ENCODE data around the gene SPTAN1. TPM values are rescaled to one million over a fixed set of nuclear protein-coding genes. Genes with fewer than 3 reads are reported as not detected.
"Not testable (repeated sequence)": the region's sequence is repeated elsewhere in the genome, so short reads cannot be mapped to it uniquely, and the experiment has no call there.

Gene SPTAN1
- polyA plus RNA-seq, 1 experiment, result 211 TPM

GRCh38 chr9:128656416-128657343 is 104.3 kb downstream of the SPTAN1 start, which contains the start of gene DYNC2I2:
DYNC2I2 (minus strand) TSS chr9:128656847; CDS start chr9:128656726, 121 bp downstream.
- Histone ChIP-seq H3K27ac (ENCODE audit: low read depth, low read length) (peak within 1 kb of the TSS; percentile 97), H3K9me3 (ENCODE audit: control insufficient read depth, insufficient read depth, low read length) (no peaks in the 10 kb centered on the region), H3K27me3 (ENCODE audit: control insufficient read depth, insufficient read depth, low read length) (no peaks in the 10 kb centered on the region), H3K4me3 (ENCODE audit: low read depth, low read length) (peak within 1 kb of the TSS; percentile 66)
- TF ChIP-seq CTCF (IDR thresholded peaks at IDR 0.05; ENCODE audit: low read depth, low read length), result no peak
- peak; percentile 80 for DNase-seq (ENCODE audit: low read depth, low spot score)
- ChIA-PET CTCF (no interaction called here), POLR2A (interaction anchor here (0.7 kb wide), 1 partner anchor 33 kb away, joined by 4 read pairs; the partner anchor contains the start of gene SET)

GRCh38 chr9:128657344-128657704 is 104.9 kb downstream of the SPTAN1 start:
- H3K4me3 ChIP-seq (ENCODE audit: low read depth, low read length), result no peak overlapping the region
- CTCF ChIA-PET, result no interaction called here
- peak overlapping the region; percentile 97 for H3K27ac ChIP-seq (ENCODE audit: low read depth, low read length)
- H3K27me3 ChIP-seq (ENCODE audit: control insufficient read depth, insufficient read depth, low read length), result no peaks in the 10 kb centered on the region
- no peak for DNase-seq (ENCODE audit: low read depth, low spot score)
- H3K9me3 ChIP-seq (ENCODE audit: control insufficient read depth, insufficient read depth, low read length), result no peaks in the 10 kb centered on the region
- POLR2A ChIA-PET, result interaction anchor here (0.7 kb wide), 2 partner anchors 32 to 35 kb away, joined by 4 to 5 read pairs; partner anchors contain the start of gene SET
- no peak for TF ChIP-seq CTCF (IDR thresholded peaks at IDR 0.05; ENCODE audit: low read depth, low read length)

- H3K27me3 ChIP-seq (ENCODE audit: control insufficient read depth, insufficient read depth, low read length), result no peaks in the 10 kb centered on the region
- POLR2A ChIA-PET, result interaction anchor here (0.7 kb wide), 1 partner anchor 36 kb away, joined by 5 read pairs; no protein-coding TSS in a partner anchor
- CTCF ChIA-PET, result no interaction called here
Observed at GRCh38 chr9:128657796-128658195, 105.4 kb downstream of the SPTAN1 start.

GRCh38 chr9:128666481-128666941 is 114.1 kb downstream of the SPTAN1 start:
- H3K27me3 ChIP-seq (ENCODE audit: control insufficient read depth, insufficient read depth, low read length); H3K27ac ChIP-seq (ENCODE audit: low read depth, low read length); CTCF ChIA-PET; H3K4me3 ChIP-seq (ENCODE audit: low read depth, low read length); DNase-seq (ENCODE audit: low read depth, low spot score); H3K9me3 ChIP-seq (ENCODE audit: control insufficient read depth, insufficient read depth, low read length): not testable (repeated sequence)
- POLR2A ChIA-PET, result interaction anchor here (0.6 to 1.4 kb wide), 4 partner anchors 10 to 165 kb away, joined by 3 to 7 read pairs (median 5); partner anchors contain the start of gene SET

More at GRCh38 chr9:128657796-128658195, 105.4 kb downstream of the SPTAN1 start:
- Histone ChIP-seq H3K9me3 (ENCODE audit: control insufficient read depth, insufficient read depth, low read length) (no peaks in the 10 kb centered on the region), H3K4me3 (ENCODE audit: low read depth, low read length) (no peak overlapping the region), H3K27ac (ENCODE audit: low read depth, low read length) (no peak overlapping the region)
- TF ChIP-seq CTCF (IDR thresholded peaks at IDR 0.05; ENCODE audit: low read depth, low read length), result no peak
- DNase-seq (ENCODE audit: low read depth, low spot score), result no peak

- CTCF ChIA-PET, result no interaction called here
- Histone ChIP-seq H3K4me3 (ENCODE audit: low read depth, low read length) (no peak overlapping the region), H3K9me3 (ENCODE audit: control insufficient read depth, insufficient read depth, low read length) (no peaks in the 10 kb centered on the region), H3K27ac (ENCODE audit: low read depth, low read length) (no peak overlapping the region), H3K27me3 (ENCODE audit: control insufficient read depth, insufficient read depth, low read length) (no peaks in the 10 kb centered on the region)
- no peak for DNase-seq (ENCODE audit: low read depth, low spot score)
- POLR2A ChIA-PET, result no interaction called here
- TF ChIP-seq CTCF (IDR thresholded peaks at IDR 0.05; ENCODE audit: low read depth, low read length), result no peak
Observed at GRCh38 chr9:128669786-128670185, 117.4 kb downstream of the SPTAN1 start.
